ENCODE results near the gene UBL5.
"Not testable (repeated sequence)": the region's sequence is repeated elsewhere in the genome, so short reads cannot be mapped to it uniquely, and the experiment has no call there.

The UBL5 gene

GRCh38 chr19:9818175-9818733, 9.5 kb upstream of the UBL5 start:
- no peak for DNase-seq

GRCh38 chr19:9818734-9819595, 8.8 kb upstream of the UBL5 start, which contains the start of gene FBXL12:
Gene FBXL12 (minus strand): TSS chr19:9819079. CDS start chr19:9818813, 266 bp downstream.
- DNase-seq: peak; percentile 100

- no peak for DNase-seq
Observed at GRCh38 chr19:9819596-9819909, 8.2 kb upstream of the UBL5 start.

GRCh38 chr19:9820034-9820433, 7.7 kb upstream of the UBL5 start:
- not testable (repeated sequence) for DNase-seq

GRCh38 chr19:9823816-9824215, 3.9 kb upstream of the UBL5 start:
- no peak for DNase-seq

- no peak for DNase-seq
Observed at GRCh38 chr19:9828551-9829063, 889 bp downstream of the UBL5 start.

GRCh38 chr19:9834307-9834725, 6.6 kb downstream of the UBL5 start:
- DNase-seq: no peak

- peak; percentile 99 for DNase-seq
Observed at GRCh38 chr19:9834726-9835506, 7.2 kb downstream of the UBL5 start, which contains the start of gene PIN1. Gene PIN1 (plus strand): TSS chr19:9835318. CDS start chr19:9835345, 27 bp downstream.

- DNase-seq: no peak
Observed at GRCh38 chr19:9835507-9835949, 7.8 kb downstream of the UBL5 start.

- peak; percentile 5 for DNase-seq
Observed at GRCh38 chr19:9836021-9836420, 8.3 kb downstream of the UBL5 start.

- DNase-seq: no peak
Observed at GRCh38 chr19:9838324-9838723, 10.6 kb downstream of the UBL5 start.

GRCh38 chr19:9839415-9839814, 11.7 kb downstream of the UBL5 start:
- DNase-seq: no peak

GRCh38 chr19:9842834-9843625, 15.3 kb downstream of the UBL5 start:
- DNase-seq: no peak

GRCh38 chr19:9843626-9844273, 16.0 kb downstream of the UBL5 start:
- not testable (repeated sequence) for DNase-seq

GRCh38 chr19:9847087-9847671, 19.5 kb downstream of the UBL5 start:
- peak; percentile 86 for DNase-seq

- no peak for DNase-seq
Observed at GRCh38 chr19:9848060-9848459, 20.3 kb downstream of the UBL5 start.

- no peak for DNase-seq
Observed at GRCh38 chr19:9848762-9849161, 21.0 kb downstream of the UBL5 start.

- DNase-seq: no peak
Observed at GRCh38 chr19:9849791-9850190, 22.1 kb downstream of the UBL5 start.

GRCh38 chr19:9850235-9850959, 22.7 kb downstream of the UBL5 start:
- DNase-seq: no peak

GRCh38 chr19:9854282-9854846, 26.6 kb downstream of the UBL5 start:
- DNase-seq: no peak

Measured in amniotic stem cell (primary cell).